GM21576 (cell line): ENCODE results near the gene ID2.

Source experiments
- ATAC-seq: cut with Tn5 transposase; IDR thresholded peaks from one replicate; pipeline ENCODE4 v1.9.1; 2021; ENCODE audit warnings: mild to moderate bottlenecking, moderate library complexity; ENCODE audit not compliant: unreplicated experiment

The ID2 gene

DNA sequence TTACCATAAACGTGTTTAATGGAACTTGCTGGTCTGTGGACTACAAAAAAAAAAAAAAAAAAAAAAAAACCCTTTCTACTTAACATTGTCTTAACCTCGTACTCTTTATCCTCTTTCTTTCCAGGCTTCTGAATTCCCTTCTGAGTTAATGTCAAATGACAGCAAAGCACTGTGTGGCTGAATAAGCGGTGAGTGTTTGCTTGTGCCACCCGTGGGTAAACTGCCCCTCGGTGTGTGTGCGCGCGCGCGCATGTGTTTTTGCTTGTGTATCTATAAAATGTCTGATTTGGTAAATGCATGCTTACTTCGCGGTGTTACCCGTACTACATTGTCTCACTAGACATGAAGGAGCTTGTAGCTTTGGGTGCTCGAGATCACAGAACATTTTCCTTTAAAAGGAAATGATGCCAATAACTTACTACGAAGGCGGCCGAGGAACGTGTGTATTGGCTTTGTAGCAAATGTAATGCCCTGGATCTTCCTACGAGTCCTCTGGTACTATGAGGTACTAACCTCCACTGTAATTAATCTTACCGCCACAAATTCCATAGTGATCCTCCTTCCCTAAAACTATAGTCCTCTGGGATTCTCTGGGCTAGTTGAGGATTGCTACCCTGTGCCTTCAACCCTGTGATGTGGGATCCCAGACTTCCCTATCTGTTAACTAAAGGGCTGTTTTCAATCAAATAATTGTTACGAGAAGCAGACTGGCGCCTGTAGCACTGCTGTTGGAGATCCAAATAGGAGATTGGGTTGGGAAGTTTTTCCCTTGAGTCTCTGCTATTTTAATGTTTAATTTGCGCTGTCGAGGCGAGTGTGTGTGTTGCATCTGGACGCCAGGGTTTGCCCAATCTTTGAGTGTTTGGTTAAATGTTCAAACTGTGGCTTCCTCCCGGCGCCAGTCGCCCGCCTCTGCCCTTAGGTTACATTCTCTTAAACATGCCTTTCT is 1.1 kb downstream of the ID2 start:
- no peak for ATAC-seq

DNA sequence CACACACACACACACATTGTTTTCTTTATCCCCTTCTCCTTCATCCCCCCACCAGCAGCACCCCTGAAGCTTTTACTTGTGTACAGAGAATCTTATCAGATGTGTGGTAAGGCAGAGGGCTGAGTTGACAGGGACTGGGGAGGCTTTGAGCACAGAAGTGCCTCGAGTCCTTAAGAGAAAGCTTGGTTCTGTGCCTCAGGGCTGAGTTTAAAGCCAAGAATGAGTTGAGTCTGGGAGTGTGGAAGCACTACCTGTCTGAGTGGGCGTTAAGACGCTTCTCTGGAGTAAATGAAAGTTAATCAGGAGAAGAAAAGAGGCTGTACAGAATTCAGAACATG is 2.7 kb downstream of the ID2 start:
- no peak for ATAC-seq

DNA sequence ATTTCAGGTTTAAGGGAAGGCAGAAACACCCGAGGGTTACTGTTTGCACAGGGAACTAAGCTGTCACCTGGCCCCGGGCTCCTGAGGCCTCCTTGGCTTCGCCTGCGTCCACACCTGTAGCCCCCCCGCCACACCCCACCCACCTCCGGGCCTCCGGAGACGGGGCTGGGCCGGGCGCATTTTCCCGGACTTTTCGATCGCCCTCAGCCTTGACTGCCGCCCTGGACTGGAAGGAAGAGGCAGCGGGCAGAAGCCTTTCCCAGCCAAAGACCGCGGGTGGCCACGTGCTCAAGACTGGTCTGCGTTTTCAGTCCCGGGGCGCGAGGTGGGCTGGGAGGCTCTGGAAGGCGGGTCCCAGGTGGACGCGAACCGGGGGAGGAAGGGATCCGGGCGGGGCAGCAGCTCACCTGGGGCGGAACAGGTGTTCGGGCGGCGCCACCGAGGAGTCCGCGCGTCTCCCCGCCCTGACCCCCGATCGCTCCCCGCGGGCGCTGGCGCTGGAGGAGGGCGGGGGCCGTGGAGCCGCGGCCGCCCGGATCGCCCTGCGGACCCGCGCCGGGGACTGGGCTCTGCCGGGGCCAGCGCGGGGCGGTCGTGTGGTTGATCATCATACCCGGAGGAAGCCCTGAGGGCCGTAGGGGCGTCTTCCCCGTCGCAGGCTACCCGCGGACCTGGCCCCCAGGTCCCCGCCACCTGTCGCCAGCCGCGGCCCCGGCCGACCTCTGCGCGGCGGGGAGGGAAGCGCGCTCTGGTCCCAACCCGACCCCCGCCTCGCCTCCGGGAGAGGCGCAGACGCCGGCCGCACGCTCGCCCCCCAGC is 3.2 kb downstream of the ID2 start:
- no peak for ATAC-seq

DNA sequence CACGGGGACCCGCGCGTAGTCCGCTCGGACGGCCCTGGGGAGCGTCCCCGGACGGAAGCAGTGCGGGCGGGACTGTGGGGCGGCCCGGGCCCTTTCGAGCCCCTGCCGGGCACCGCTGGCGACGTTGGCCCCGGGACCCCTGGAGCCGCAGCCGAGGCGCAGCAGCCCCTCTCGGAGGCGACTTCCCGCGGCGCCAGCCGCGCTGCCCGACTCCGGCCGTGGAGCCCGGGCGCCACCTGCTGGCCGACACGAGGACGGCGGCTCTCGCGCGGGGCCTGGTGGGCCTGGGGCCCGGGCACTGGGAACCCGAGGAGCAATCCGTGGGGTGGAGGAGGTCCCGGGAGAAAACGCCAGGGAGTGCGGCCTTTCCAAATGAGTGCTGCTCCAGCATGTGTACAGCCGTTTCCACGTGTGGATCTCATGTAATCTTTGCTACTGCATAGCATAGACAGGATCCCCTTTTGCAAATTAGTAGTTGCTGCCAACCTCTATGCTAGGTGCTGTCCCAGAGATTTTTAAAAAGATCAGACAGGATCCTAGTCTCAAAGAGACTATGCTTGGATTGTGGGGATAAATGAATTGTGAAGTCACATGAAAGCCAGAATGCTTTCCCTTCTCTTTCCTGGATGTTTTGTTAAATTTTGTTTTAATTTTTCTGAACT is 4.0 kb downstream of the ID2 start:
- no peak for ATAC-seq

DNA sequence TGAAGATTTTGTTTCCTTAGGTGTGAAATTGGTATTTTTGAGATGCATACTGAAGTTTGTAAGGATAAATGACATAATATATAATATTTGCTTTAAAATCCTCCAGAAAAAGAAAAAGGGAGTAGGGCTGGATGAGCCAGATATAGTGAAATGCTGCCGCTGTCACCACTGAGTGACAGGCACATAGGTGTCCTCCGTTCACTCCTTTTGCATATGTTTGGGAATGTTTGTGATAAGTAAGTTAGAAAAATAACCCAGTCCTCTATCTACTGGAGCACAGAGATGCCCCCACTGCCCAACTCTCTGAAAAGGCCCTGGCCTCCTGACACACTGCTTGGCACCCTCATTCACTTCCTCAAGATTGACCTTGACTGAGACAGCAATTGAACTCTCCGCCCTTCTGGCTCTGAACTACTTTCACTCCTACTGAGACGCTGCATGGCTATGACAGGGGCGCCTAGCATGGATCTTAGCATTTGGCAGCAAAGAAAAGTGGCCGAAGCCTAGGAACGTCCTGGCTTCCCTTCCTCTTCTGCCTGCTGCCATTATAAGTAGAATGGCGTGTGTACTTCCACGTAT is 10.1 kb downstream of the ID2 start:
- ATAC-seq: no peak

DNA sequence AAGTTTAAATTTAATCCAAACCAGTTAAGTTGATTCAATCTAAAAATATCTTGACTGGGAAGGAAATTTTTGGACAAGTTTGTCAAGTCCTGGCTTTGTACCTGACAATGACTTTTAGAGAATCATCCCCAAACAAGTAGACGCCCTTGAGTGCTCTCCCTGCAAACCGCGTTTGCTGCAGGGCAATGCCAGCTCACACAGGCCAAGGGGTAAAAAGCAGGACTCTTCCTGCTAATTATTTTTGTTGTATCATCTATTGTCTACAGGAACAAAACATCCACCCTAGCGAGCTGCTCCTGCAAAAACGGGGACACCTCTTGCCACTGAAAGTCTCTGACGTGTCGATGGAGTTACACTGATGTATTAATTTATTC is 10.9 kb downstream of the ID2 start:
- no peak for ATAC-seq

DNA sequence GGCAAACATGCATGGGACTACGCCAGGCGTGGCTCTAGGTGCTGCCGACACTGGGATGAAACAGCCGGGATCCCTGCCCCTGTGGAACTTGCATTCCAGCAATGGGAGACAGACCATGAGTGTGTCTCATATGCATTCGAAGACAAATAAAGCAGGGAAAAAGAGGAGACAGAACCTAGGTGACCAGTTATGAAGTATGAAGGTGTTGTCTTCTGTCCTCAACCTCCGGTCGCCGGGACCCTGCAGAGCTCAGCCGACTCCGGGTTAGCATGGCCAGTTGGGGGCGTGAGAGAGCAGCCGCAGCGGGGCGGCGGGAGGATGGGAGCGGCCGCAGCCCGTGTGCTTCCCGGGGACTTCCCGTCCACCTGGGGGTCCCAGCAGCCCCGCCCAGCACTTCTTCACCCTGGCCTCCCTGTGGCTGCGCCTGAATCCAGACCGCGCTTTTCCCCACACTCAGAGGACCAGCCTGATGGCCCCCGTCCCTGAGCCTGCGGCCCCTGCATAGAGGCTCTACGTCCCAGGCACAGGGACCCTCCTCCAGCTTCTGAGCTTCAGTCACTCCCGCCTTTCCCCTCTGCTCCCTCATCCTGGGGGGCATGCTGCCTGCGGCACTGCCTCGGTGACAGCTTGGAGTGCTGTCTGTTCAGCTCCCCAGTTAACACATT is 11.4 kb downstream of the ID2 start:
- ATAC-seq: no peak

DNA sequence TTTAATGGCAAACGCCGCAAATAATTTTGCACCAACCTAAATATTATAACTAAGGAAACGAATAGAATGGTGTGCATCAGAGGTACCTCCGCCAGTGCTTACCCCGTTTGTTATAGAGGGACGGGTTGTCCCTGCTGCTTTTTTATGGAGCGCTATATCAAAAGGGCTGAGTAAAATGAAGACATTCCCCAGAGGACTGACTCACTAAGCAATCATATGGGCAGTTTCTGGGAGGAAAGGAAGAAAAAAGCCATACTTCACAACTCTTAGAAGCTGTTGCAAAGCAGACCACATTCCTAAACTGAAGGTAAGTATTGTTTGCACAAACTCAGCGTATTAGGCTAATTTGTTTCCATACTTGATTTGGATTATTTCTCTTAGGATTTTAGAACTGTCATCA is 12.9 kb downstream of the ID2 start:
- no peak for ATAC-seq

DNA sequence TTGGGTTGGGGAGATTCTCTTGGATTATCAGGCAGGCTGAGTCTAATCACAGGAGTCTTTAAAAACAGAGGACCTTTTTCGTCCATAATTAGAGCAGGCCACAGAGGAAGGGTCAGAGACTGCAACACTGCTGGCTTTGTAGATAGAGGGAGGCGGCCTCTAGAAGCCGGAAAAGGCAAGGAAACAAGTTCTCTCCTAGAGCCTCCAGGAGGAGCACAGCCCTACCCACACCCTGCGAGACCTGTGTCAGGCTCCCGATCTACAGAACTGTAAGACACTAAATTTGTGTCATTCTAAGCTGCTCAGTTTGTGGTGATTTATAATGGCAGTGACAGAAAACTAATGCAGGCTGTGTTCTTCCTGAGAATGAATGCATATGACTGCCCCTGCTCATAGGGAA is 15.3 kb downstream of the ID2 start:
- ATAC-seq: no peak

DNA sequence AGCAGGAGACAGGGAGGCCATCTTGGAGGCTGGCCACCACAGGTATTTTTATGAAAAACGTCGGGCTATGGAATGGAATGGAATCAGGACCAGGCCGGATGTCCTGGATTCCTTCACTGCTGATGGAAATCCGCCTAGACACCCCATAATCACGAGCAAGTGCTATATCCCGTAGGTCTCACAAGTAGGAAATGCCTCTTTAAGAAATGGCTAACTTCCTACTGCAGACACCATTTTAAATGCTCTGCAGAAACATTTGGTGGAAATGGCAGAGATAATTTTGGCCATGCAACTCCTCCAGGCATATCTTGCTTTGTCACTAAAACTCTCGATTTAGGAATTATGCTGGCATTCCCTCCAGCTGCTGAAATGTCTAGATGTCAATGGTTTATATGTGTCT is 18.0 kb downstream of the ID2 start:
- no peak for ATAC-seq

DNA sequence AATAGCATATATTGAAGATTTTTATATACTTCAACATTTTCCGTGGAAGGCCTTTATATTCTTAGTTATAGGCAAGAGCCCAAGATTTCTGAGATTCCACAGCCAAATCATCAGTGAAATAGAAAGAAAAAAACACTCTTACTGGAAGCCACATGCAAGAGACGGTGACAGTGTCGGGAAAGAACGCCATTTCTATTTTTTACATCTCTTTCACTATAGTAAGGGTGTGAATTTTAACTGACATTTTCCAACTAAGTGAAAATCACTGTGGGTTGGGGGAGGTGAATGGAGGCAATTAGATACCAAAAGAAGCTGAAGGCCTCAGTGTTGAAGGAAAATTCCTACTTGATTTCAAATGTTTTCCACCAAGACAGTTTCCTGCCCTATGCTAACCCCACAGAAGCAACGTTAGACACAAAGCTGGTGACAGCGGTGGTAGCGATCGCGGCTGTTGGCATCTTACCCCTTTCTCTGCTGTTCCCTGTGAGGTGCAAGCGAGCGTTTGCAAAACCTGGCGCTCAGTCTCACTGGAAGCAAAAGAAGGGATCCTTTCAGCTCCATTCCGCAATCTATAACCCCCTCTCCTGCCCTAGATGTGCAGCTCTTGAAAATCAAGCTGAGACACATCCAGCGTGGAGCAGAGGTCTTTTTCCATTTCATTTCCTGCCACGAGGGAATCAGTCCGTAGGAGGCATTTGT is 20.0 kb downstream of the ID2 start:
- ATAC-seq: no peak

DNA sequence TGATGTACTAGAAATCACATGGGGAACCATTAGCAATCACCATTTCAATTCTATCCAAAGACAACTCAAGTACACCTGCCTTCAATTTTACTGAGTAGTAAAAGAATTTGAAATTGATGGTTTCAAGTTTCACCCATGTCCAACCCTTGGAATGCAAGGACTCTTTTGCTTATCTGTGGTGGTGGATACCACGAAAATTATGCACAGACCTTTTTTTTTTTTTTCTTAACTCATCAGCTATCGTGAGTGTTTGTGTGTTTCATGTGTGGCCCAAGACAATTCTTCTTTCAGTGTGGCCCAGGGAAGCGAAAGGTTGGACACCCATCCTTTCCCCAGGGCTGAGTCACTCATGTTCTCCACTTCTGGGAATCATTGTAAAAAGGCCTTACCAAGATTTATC is 23.1 kb downstream of the ID2 start:
- no peak for ATAC-seq

DNA sequence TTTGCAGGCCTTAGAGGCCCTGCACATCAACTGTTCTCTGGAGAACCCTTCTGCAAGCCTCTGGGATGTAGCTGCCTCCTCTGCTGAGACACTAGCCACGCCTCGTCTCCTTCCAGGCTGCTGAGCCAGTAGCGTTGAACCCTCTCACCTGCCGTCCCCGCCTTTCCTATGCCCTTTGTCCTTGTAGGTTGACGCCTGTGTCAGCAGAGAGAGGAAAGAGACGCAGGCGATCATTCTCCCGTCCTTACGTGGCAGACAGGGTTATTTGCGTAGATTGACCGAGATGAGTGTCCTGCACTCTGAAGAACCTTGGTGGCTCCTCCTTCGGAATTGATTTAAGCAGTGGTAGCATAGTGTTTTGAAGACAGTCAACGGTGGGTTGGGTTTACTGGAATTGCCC is 27.8 kb downstream of the ID2 start:
- ATAC-seq: no peak

DNA sequence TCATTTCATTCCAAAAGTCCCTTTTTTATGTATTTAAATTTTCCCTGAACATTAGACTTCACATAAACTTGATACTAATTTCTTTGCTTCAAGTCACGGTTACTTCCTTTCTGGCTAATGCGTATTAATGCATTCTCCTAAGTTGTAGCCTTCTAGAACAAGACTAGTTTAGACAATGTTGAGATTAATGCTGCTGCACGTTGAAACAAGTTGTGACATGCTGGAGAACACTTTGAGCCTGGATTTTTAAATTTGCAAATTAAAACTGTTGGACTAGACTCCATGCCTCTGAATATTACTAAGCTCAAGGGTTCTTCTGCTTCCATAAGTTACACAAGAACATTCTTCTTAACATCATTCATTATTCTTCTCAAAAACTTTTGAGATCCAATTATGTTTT is 29.1 kb downstream of the ID2 start:
- ATAC-seq: no peak

DNA sequence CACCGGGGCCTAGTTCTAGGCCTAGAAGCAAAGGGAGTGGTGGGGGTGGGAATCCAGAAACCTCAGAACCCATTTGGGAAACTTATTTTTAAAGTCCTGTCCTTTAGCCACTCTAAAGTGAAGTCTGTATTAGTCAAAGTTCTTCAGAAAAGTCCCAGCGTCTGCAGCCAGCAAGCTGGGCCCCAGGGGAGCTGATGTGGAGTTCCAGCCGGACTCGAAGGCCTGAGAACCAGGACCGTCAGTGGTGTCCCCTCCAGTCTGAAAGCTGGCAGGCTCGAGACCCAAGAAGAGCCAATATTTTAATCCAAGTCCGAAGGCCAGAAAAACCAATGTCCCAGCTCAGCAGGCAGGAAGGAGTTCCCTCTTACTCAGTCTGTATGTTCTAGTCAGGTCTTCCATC is 32.4 kb downstream of the ID2 start:
- no peak for ATAC-seq

DNA sequence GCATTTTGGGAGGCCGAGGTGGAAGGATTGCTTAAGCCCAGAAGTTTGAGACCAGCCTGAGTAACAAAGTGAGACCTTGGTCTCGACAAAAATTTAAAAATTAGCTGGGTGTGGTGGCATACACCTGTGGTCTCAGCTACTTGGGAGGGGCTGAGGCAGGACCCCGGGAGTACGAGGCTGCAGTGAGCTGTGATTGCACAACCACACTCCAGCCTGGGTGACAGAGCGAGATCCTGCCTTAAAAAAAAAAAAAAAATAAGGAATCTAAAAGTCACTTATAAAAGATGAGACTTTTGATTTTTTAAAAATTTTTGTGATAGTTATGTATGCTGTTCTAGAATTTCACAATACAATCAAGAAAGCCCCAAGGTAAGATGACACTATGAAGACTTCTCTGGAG is 33.1 kb downstream of the ID2 start:
- ATAC-seq: no peak

DNA sequence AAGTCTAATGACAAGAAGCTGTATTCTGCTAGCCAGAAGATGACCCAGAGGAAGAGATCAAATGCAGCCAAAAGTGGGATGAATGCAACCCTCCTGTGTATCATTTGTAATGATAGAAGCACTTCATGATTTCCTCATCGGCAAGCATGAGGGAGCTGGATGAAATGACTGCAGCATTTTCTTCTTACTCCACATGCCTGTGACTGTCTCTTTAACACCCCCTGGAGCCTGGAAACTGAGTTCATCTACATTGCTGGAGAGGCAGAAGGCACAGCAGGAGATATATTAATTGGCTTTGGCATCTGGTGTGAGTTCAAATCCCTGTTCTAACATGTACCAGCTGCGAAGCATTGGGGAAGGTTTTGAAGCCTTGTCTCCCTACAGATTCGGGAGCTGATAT is 37.7 kb downstream of the ID2 start:
- ATAC-seq: no peak

DNA sequence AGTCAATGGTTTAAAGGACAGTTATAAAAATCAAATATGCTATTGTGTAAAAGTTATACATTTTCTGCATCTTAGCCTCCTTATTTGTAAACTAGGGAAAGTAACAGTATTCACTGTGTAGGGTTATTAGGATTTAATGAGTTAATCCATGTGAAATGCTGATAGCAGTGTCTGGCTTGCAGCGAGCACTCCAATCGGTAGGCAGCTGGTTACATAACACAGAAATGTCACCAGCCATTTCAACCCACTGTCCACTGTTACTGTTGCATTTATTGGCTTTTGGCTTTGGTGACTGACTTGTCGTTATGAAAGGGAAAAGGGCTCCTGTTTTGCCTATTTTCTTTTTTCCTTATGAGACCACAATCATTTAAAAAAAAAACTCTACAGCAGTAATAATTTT is 38.9 kb downstream of the ID2 start:
- ATAC-seq: no peak

DNA sequence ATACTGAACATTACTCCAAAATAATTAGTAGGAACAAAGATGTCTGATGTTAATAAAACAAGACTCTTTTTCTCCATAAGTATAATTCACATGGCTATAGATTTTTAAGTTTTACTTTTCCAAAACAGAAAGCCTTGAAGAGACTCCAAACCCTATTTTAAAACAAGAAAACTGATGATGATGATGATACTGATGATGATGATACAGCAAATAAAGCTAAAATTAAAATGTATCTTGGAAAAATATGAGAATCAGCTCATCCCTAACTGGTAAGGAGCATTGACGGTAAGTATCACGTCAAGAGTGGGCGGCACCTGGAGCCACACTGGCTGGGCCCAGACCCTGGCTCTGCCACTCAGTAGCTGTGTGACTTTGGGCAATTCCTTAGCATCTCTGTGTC is 39.6 kb downstream of the ID2 start:
- ATAC-seq: no peak

DNA sequence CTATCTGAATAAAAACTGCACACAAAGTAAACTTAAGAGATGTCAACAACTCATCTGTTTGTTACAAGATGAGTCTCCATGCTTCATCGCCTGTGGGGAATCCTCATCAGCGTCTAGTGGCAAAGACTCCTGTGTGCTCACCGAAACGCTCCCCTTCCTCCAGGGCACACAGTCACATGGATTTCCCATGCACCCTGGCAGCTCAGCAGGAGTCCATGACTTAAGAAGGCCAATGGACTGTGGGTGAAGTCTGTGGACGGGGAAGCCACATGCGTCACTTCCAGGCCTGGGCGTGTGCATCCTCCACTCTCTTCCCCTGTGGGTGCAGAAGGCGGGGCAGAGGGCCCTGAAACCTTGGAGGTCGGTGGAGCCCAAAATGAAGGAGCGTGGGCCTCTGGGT is 41.1 kb downstream of the ID2 start:
- ATAC-seq: no peak
